ENCODE results near the gene PKNOX2.

DNA sequence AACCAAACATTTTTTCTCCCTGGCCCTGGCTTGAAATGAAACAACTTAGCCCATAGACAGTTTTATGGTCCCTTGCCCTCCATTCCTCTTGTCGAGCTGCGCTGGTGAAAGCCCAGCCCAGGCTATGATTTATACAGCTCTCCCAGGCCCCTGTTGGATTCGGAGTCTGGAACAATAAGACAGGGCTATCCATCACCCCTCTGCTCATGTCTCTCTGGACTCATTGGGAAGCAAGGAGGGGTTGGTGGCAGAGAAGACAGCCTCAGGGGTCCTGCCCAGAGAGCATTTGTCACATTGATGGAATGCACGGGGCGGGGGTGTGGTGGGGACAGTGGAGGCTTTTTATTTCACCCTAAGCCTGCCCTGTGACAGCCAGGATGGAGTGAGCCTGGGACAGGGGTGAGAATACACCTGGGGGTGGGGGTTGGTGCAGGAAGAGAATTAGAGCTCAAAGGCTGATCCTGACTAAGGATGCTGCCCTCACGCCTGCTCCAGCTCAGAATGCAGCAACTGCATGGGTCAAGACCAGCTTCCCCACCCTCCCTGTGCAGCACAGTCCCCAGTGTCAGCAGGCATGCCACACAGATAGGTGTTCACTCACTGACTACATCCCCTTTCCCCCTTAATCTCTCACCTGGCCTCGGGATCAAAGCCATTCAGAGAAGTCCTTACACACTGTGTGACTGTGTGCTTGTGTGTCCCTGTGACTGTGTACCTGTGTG, 10.0 kb upstream of the PKNOX2 start:
- TF ChIP-seq, protein P1, sequence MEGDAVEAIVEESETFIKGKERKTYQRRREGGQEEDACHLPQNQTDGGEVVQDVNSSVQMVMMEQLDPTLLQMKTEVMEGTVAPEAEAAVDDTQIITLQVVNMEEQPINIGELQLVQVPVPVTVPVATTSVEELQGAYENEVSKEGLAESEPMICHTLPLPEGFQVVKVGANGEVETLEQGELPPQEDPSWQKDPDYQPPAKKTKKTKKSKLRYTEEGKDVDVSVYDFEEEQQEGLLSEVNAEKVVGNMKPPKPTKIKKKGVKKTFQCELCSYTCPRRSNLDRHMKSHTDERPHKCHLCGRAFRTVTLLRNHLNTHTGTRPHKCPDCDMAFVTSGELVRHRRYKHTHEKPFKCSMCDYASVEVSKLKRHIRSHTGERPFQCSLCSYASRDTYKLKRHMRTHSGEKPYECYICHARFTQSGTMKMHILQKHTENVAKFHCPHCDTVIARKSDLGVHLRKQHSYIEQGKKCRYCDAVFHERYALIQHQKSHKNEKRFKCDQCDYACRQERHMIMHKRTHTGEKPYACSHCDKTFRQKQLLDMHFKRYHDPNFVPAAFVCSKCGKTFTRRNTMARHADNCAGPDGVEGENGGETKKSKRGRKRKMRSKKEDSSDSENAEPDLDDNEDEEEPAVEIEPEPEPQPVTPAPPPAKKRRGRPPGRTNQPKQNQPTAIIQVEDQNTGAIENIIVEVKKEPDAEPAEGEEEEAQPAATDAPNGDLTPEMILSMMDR (IDR thresholded peaks at IDR 0.05; ENCODE audit: low read depth, low read length), result no peak
- TF ChIP-seq EZH2phosphoT487 (IDR thresholded peaks at IDR 0.05; ENCODE audit: low read depth), result no peak
